Measurements from ENCODE around the gene SNRPD2.
"Not testable (repeated sequence)": the region's sequence is repeated elsewhere in the genome, so short reads cannot be mapped to it uniquely, and the experiment has no call there.

The SNRPD2 gene

GRCh38 chr19:45705115-45705514 lies 13.4 kb upstream of the SNRPD2 start:
- DNase-seq (ENCODE audit: low read depth in 2 of 2) = no peak

- no peak for DNase-seq (ENCODE audit: low read depth in 2 of 2)
Measured at GRCh38 chr19:45701676-45702075, 9.9 kb upstream of the SNRPD2 start.

- peak in 1 of 2 donors; percentile 63 for DNase-seq (ENCODE audit: low read depth in 2 of 2)
Measured at GRCh38 chr19:45693106-45693788, 1.5 kb upstream of the SNRPD2 start.

DNA sequence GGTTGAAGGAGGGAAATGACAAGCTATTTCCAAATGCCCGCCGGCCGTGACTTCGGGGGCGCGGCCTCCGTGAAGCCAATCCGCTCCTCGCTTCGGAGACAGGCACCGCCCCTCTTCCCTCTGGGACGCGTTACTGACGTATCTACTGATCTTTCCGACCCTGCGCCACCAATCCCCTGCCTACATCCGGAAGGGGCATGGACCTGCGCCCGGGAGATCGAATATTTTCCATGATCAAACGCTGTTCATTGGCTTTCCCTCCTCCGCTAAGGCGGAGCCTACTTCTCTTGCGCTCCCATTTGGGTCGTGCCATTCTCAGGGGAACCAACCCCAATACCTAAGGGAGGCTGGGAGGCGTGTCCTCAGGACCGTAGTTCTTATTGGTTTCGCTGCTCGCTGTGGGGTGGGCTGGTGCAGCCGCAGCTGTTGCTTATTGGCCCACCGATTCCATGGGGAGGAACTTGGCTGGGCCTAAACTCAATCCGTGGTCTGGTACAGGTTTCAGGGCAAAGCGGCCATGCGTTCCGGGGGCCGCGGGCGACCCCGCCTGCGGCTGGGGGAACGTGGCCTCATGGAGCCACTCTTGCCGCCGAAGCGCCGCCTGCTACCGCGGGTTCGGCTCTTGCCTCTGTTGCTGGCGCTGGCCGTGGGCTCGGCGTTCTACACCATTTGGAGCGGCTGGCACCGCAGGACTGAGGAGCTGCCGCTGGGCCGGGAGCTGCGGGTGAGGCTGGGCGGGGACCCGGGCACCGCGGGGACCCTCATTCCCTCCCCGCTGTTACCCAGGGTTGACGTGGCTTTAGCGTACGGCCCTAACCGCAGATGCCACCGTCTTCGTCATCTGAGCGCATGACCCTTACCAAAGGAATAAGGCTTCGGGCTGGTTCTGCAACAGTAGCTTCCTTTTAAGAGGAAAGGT lies 693 bp upstream of the SNRPD2 start, which contains the start of gene QPCTL:
Gene QPCTL, plus strand, starts transcription at position 480 of the 919 bp plus-strand sequence. Its CDS starts 38 bp downstream, at position 518.
- peak; percentile 85 to 94 for DNase-seq (ENCODE audit: low read depth in 2 of 2)

GRCh38 chr19:45687599-45687998 lies 4.2 kb downstream of the SNRPD2 start:
- no peak for DNase-seq (ENCODE audit: low read depth in 2 of 2)

DNA sequence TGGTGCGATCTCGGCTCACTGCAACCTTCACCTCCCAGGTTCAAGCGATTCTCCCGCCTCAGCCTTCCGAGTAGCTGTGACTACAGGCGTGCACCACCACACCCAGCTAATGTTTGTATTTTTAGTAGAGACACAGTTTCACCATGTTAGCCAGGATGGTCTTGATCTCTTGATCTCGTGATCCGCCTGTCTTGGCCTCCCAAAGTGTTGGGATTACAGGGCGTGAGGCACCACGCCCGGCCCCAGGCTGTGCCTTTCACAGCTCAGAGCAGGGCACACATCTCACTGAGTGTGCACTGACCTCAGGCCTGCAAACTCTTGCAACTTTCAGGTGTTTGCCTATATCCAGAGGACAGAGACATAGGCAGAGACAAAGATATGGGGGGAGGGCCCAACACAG lies 6.7 kb downstream of the SNRPD2 start:
- not testable (repeated sequence) for DNase-seq (ENCODE audit: low read depth in 2 of 2)

GRCh38 chr19:45682908-45683307 lies 8.8 kb downstream of the SNRPD2 start:
- no peak for DNase-seq (ENCODE audit: low read depth in 2 of 2)

DNA sequence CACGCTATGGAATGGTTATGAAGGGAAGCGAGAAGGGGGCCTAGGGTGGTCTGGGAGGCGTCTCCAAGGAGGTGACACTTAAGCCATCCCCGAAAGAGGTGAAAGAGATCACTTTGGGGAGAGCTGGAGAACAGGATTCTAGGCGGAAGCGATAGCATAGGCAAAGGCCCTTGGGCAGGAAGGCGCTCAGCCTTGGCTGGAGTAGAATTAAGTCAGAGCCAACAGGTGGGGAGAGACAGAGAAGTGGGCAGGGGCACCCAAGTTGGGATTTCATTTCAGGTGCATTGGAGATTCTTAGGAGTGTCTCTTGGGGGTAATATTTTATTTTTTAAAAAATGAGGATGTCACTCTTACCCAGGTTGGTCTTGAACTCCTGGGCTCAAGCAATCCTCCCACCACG lies 9.6 kb downstream of the SNRPD2 start:
- DNase-seq (ENCODE audit: low read depth in 2 of 2) = no peak

GRCh38 chr19:45681391-45682015 lies 10.2 kb downstream of the SNRPD2 start:
- DNase-seq (ENCODE audit: low read depth in 2 of 2) = peak; percentile 75 to 80

DNA sequence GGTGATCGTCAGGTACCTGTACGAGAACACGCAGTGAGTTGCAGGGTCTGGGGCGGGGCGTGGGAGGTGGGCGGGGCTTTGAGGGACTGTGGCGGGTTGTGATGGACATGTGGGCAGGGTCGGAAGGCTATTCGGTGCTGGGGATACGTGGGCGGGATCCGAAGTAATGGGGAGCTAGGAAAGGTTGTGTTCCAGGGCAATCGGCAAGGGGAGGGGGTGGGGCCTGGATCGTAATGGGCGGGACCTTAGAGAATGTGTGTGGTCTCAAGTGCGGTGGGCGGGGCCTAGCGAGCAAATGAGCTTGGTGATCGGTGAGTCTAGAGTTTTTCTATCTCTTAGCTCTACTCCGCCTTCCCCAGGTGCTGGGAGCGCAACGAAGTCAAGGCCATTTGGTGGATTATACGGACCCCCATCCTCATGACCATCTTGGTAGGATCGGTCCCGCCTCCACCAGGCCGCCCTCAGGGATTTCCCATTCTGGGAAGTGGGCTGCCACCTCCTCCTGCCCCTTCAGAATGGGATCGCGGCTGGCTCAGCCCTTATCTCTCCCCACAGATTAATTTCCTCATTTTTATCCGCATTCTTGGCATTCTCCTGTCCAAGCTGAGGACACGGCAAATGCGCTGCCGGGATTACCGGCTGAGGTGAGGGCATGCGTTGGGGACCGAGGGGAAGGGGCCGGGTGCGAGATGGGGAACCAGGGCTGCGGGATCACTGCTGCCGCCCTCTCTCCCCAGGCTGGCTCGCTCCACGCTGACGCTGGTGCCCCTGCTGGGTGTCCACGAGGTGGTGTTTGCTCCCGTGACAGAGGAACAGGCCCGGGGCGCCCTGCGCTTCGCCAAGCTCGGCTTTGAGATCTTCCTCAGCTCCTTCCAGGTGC lies 14.2 kb downstream of the SNRPD2 start:
- peak; percentile 55 to 67 for DNase-seq (ENCODE audit: low read depth in 2 of 2)

DNA sequence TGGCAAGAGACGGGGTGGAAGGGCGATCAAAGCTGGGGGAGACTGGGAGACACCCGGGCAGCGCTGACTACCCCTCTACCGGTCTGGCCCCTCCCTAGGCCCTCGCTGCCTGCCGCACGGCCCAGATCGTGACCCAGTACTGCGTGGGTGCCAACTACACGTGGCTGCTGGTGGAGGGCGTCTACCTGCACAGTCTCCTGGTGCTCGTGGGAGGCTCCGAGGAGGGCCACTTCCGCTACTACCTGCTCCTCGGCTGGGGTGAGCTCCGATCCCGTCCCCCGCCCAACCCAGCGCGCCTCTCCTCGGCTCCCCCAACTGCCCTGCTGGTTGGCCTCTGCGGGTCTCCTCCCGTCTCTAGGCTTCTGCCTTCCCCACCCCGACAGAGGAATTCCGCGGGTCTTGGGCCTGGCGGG lies 14.9 kb downstream of the SNRPD2 start:
- DNase-seq (ENCODE audit: low read depth in 2 of 2) = no peak

GRCh38 chr19:45674946-45675345 lies 16.8 kb downstream of the SNRPD2 start:
- no peak for DNase-seq (ENCODE audit: low read depth in 2 of 2)

GRCh38 chr19:45670670-45671453 lies 20.9 kb downstream of the SNRPD2 start:
- no peak for DNase-seq (ENCODE audit: low read depth in 2 of 2)

DNA sequence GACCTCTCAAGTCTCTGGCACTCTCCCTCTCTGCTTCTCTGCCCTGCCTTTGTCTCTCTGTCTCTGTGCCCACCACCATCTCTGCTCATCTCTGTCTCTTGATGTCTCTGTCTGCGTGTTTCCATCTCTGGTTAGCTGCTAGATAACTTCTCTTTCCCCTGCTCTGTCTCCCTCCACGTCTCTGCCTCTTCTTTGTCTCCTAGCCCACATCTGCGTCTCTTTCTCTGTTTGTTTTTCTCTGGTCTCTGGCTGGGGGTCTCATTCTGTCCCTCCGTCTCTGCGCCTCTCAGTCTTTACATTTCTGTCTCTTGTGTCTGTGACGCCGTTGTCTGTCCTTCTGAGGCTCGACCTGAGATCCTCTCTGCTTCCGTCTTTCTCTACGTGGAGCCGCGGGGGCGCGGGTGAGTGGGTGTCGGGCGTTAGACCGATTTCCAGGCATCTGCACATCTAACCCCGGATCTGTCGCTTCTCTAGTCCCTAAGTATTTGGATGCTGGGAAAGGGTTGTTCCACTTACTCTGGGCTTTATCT lies 23.3 kb downstream of the SNRPD2 start:
- DNase-seq (ENCODE audit: low read depth in 2 of 2) = no peak

GRCh38 chr19:45667620-45668341 lies 24.0 kb downstream of the SNRPD2 start, which contains the start of gene GIPR:
Gene GIPR, plus strand, starts transcription at chr19:45668221. Its CDS starts 1,300 bp downstream, at chr19:45669521.
- peak in 1 of 2 donors; percentile 38 for DNase-seq (ENCODE audit: low read depth in 2 of 2)

- DNase-seq (ENCODE audit: low read depth in 2 of 2) = no peak
Measured at GRCh38 chr19:45664575-45664974, 27.2 kb downstream of the SNRPD2 start.

- DNase-seq (ENCODE audit: low read depth in 2 of 2) = no peak
Measured at GRCh38 chr19:45663800-45664199, 28.0 kb downstream of the SNRPD2 start.

DNA sequence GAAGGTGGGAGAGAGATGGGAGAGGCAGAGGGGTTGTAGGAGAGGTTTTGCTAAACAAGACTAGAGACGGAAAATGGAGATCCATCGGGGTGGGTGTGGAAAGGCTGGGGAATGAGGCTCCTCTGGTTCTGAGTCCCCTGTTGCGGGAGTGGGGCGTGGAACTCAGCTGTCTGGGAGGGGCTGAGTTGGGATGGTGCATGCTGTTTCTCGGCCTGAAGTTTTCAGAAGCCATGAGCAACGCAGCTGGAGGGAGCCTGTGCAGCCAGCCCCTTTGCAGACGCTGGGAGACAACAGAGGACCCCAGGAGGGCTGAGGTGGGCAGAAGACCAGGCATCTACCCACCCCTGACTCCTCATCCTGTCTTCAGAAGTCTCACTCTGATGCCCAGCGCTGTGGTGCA lies 31.1 kb downstream of the SNRPD2 start:
- no peak for DNase-seq (ENCODE audit: low read depth in 2 of 2)

GRCh38 chr19:45659096-45659729 lies 32.5 kb downstream of the SNRPD2 start:
- DNase-seq (ENCODE audit: low read depth in 2 of 2) = no peak

Data from stimulated activated CD4-positive, alpha-beta T cell treated with anti-CD3 and anti-CD28 coated beads, Interleukin-1b, Interleukin-23, amount 100 ng/mL, for 1 hour (primary cell).